Medulla oblongata (tissue), 1 donor: ENCODE data around the gene NISCH.

Source experiments
- DNase-seq: peaks from one replicate; pipeline ENCODE4 v3.0.0-alpha.2; 2015; ENCODE audit errors: extremely low spot score

Gene NISCH

DNA sequence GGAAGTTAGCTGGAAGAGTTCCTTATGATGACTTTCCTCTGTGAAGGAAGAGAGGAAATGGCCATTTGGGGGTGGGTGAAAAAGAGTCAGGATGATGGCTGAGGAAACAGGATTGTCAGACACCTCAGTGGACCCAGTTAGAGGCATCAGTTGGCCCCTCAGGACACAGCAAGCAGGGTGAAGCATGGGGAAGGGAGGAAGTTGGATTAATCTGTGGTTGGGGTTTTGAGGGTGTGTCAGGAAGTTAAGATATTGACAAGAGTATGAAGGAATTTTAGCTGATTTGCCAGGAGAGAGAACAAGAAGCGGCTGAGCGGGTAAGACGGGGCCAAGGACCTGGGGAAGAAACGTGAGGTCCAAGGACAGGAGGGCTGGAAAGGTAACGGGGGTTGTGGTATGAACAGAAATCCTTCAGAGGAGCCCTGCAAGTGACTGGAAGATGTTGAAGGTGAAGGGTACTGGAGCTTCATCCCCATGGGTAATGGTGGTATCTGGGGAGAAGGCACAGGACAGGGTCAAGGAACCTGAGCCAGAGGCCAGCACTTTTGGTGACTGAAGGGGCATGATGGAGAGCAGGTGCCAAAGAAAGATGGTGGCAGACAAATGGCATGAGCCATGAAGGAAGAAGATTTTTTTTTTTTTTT lies 83.7 kb downstream of the NISCH start:
- no peak for DNase-seq

- no peak for DNase-seq
Measured at GRCh38 chr3:52541050-52541449, 85.6 kb downstream of the NISCH start.
